Pulmonary artery endothelial cell (primary cell): ENCODE results near the gene CDKN2A. TPM values are rescaled to one million over a fixed set of nuclear protein-coding genes. Genes with fewer than 3 reads are reported as not detected.
"Not testable (repeated sequence)": the region's sequence is repeated elsewhere in the genome, so short reads cannot be mapped to it uniquely, and the experiment has no call there.

Experiments used
- DNase-seq: peaks from one replicate; pipeline ENCODE4 v3.0.0-alpha.2; 2011; ENCODE audit warnings: low read depth, low spot score
- total RNA-seq: library from RNA; depleted of rRNA; stranded (reverse); fragments of >200 nt; gene quantifications from 2 replicates; pipeline ENCODE4 v1.2.3, GENCODE V29; 2014

CDKN2A gene
- total RNA-seq, 1 donor from 2014 or later = 6.9 TPM

DNA sequence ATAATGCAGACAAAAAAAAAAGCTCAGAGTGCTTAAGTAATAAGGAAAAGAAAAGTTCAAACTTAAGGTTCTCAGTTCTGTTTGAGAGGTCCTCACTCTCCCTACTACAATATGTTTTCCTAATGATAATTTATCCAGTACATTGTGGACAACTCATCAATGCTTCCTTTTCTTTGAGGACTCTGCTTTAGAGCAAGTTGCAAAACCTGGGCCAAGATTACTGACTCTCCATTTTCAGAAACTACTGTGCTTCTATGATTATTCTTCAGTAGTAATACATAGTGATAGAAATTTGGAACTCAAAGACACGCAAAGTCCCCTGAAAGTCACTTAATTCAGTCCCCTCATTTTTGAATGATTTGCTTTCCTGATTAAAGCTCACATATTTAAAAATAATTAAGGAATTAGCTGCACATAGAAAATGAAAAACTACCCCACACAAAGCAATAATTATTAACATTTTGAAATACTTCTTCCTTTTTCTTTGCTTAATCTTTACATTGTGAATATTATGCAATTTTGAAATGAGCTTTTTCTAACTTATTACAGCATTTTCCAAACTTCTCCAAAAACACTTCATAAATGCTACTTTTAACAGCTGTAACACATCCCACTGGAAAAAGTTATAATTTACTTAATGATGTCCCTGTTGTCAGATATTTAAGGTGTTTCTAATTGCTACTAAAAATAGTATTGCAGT is 11.2 kb downstream of the CDKN2A start:
- DNase-seq = no peak

- no peak for DNase-seq
These were observed 11.8 kb downstream of the CDKN2A start for GRCh38 chr9:21982391-21982790.

DNA sequence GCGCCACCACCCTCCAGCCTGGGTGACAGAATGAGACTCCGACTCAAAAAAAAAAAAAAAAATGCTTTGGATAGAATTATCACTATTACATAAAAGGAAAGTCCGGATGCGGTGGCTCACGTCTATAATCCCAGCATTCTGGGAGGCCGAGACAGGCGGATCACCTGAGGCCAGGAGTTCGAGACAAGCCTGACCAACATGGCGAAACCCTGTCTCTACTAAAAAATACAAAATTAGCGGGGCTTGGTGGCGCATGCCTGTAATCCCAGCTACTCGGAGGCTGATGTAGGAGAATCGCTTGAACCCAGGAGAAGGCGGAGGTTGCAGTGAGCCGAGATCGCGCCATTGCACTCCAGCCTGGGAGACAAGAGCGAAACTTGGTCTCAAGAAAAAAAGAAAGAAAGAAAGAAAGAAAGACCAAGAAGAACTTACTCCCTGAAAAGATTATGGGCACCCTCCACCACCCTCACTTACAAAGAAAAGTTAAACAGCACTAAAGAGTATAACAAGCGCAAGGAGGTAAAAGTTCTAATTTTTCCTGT is 17.8 kb downstream of the CDKN2A start:
- no peak for DNase-seq

GRCh38 chr9:21974722-21975409 is 19.3 kb downstream of the CDKN2A start:
- DNase-seq = no peak

DNA sequence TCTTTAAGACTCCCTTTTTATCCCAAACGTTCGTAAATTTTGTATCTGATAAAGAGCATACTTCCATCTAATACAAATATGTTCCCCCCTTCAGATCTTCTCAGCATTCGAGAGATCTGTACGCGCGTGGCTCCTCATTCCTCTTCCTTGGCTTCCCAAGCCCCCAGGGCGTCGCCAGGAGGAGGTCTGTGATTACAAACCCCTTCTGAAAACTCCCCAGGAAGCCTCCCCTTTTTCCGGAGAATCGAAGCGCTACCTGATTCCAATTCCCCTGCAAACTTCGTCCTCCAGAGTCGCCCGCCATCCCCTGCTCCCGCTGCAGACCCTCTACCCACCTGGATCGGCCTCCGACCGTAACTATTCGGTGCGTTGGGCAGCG is 19.9 kb downstream of the CDKN2A start:
- no peak for DNase-seq

DNA sequence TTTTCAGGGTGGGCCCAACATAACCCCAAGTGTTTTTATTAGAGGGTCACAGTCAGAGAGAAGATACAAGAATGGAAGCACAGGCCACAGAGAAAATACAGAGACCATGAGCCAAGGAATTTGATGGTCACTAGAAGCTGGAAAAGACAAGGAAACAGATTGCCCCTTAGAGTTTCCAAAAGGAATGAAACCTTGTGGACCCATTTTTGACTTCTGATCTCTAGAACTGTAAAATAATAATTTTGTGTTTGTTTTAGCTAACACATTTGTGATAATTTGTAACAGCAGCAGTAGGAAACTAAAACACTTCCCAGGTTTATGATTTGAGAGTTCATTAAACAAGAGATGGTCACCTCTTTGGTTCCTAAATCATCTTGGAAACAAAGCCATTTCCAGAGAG is 21.8 kb downstream of the CDKN2A start:
- DNase-seq = no peak

DNA sequence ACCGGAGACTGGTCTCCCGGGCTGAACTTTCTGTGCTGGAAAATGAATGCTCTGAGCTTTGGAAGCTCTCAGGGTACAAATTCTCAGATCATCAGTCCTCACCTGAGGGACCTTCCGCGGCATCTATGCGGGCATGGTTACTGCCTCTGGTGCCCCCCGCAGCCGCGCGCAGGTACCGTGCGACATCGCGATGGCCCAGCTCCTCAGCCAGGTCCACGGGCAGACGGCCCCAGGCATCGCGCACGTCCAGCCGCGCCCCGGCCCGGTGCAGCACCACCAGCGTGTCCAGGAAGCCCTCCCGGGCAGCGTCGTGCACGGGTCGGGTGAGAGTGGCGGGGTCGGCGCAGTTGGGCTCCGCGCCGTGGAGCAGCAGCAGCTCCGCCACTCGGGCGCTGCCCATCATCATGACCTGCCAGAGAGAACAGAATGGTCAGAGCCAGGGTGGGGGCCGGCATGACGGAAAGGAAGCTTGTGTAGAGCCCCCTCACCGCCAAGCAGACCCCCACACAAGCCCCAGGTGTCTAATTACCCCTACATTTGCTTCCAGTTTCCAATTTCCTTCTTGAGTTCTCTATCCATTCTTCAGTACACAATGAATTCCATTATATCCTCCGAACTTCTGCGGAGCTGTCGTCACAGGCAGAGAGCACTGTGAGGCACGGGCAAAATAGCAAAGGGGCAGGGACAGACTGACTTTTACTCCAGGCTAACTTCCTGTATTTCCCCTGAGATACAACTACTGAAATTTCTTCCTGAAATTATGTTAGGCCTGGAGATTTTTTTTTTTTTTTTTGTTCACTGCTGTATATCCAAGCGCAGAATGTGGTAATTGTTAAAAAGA is 23.2 kb downstream of the CDKN2A start:
- no peak for DNase-seq

DNA sequence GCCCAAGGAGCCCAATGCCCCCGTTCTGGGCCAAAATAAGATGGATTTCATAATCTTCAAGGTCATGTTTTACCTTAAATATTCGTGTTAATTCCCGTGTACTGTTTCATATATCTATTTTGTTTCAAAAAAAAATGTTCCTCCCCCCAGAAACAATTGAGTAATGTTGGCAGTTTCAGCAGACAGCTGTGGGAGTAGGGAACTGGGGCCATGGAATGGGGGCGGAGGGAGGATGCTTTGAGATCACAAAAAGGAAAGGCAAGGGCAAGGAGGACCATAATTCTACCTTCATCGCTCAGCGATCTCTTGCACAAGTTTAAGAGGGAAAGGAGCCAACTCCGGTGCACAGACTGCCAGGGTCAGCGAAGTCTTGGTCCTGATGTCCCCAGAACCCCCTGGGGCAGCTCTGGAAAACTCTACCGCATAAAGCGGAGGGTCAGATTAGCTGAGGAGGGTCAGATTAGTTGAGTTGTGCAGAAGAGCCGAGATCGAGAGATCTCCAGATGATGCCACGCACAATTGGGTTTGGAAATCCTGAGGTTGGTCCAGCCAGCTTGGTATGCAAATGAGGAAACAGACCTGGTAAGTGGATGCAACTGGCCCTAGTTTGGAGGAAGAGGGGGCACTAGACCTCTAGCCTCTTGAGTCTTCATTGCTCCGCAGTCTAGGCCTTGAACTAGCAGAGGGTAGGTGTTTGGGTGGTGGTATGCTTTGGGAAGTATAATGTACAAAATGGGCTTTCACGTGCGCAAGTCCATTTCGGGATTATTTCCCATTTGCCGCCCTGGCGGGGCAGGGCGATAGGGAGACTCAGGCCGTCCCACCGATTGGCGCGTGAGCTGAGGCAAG is 24.0 kb downstream of the CDKN2A start:
- no peak for DNase-seq

DNA sequence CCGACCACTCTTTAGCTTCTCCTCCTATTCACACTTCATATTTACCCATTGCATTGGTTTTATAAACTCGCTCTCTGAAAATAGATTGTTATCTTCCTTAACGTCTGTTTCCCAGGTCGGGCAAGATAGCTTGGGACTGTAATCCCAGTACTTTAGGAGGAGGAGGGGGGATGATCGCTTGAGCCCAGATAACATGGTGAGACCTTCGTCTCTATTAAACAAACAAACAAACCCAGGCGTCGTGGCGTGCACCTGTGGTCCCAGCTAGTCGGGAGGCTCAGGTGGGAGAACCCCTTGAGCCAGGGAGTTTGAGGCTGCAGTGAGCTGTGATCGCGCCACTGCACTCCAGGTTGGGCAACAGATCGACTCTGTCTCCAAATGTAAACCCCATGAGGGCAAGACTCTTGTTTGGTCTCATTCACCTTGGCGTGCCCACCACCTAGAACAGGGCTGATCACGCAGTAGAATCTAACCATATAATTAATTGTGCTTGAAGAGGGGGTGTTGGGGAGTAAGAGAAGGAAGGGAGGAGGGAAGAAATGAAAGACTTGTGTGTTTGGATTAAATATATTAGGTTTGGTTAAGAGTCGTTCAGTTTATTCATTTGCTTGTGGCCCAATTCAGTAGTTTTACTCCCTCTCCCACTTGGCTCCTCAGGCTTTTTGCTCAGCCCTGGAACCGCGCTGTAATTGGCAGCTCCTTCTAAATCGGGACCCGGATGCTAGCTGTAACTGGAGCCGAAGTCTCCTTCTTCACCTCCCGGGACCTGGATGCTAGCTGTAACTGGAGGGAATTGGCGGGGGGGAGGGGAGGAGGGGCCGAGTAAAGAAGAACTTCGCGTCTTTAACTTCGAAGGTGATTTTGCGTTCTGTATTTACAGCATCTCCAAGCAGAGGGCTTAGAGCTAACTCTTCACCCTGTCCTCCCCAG is 24.9 kb downstream of the CDKN2A start:
- DNase-seq = no peak

DNA sequence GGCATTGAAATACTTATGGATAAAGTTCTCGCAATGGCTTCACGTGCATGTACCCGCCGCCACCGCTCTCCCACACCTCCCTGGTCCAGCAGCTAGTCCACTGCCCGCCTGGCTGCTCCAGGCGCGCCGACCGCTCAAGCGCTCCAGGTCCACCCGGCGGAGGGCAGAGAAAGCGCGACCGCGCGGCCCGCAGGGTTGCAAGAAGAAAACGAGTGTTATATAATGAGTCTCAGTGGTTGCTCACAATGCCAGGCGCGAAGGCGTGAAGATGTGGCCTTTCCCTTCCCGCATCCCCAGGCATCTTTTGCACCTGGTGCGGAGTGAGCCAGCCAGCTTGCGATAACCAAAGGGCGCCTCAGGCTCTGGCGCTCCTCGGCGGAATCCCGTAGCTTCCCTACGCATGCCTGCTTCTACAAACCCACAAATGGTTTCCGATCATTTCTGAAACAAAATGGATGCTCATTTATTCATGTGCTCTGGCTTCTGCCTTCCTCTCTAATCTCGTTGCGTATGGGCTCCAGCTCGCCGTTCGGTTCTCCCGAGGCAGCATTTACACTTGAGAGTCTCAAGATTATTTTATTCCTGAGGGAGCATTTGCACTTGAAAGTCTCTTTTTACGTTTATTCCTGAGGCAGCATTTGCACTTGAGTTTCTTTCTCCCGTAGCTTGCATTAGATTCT is 25.7 kb downstream of the CDKN2A start:
- DNase-seq = no peak

GRCh38 chr9:21967702-21968101 is 26.5 kb downstream of the CDKN2A start:
- no peak for DNase-seq

- DNase-seq = no peak
These were observed 27.0 kb downstream of the CDKN2A start for GRCh38 chr9:21967169-21967568.

DNA sequence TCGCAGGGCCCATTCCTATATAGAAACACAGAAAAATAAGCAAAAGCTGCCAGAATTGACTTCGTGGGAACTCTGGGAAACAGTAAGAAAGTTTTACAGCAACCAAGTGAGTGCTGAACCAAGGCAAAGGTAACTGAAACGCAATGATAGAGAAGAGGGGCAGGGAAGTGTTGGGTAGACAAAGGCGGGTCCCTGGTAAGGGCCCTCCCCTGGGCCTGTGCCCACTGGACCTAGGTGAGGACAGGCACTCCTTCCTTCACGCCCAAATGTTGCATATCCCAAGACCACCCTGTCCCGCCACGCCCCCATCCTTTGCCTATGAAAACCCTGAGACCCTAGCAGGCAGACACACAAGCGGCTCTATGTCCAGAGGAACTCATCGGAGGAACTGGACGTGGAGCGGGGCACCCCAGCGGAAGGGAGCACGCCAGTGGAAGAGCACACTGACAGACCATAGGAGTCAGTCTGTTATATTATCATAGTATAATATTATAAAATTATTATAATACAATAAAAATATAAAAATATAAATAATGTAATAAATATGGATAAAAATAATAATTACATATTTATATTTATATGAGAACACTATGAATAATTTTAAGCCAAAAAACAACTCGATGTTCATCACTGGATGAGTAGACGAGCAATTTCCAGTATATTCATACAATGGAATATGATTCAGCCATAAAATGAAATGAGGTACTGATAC is 27.9 kb downstream of the CDKN2A start:
- no peak for DNase-seq

- peak; percentile 30 for DNase-seq
These were observed 28.7 kb downstream of the CDKN2A start for GRCh38 chr9:21965401-21965951.

DNA sequence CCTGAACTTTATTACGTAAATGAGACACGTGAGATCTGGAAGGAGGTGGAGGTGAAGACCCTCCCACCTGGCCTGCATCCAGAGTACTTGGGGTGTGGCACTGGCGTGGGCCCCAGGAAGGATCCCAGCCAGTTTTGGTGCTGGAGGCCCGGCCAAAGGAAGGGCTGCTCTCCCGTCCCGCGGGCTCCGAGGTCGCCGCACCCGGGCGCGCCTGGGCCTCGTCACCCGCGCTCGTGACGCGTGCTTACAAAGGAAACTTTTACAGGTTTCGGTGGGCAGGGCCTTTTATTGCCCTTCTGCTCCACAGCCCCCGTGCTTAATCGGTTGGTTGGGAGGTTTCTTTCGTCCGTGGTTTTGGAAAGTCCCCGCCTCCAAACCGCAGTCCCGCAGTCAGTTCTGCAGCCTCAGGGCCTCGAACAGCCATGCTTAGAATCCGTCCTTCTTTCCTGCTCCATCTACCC is 29.2 kb downstream of the CDKN2A start:
- DNase-seq = no peak

DNA sequence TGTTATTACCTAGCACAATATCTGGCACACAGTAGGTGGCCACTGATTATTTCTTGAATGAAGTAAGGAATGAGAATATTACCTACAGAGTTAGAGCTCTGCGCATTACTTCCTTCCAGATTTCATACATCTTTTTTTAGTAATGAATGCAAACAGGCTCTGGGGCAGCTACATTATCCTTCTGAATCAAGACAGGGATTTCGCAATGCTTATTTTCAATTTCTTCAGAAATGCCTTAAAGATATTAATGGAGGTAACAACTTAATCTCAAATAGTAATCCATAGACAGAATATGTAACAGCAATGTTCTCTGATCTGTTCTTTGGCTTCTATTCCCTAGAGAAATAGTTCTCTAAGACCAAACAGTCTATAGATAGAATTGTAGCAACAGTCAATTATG is 32.6 kb downstream of the CDKN2A start:
- DNase-seq = no peak

DNA sequence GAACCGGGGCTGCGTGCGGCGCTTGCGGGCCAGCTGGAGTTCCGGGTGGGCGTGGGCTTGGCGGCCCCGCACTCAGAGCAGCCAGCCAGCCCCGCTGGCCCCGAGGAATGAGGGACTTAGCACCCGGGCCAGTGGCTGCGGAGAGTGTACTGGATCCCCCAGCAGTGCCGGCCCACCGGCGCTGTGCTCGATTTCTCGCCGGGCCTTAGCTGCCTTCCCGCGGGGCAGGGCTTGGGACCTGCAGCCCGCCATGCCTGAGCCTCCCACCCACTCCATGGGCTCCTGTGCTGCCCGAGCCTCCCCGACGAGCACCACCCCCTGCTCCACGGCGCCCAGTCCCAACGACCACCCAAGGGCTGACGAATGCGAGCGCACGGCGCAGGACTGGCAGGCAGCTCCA is 34.9 kb downstream of the CDKN2A start:
- DNase-seq = not testable (repeated sequence)

DNA sequence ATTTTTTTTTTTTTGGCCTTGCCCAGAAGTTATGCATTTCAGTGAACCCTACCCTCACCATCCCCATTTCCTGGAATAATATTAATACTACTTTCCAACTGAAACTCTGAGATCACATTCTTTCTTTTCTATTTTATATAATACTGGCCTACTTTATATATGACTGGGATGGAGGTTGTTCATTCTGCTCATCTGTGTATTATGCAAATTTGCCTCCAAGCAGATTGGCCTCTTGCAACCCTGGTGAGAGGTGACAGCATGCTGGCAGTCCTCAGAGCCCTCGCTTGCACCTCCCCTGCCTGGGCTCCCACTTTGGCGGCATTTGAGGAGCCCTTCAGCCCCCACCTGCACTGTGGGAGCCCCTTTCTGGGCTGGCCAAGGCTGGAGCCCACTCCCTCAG is 35.4 kb downstream of the CDKN2A start:
- DNase-seq = no peak
